Measurements from ENCODE around the gene HOXC13. TPM values are rescaled to one million over a fixed set of nuclear protein-coding genes. Genes with fewer than 3 reads are reported as not detected.

The HOXC13 gene
- total and polyA plus RNA-seq, 9 of the 15 experiments (the other 6 are each of a cell fraction or from before 2014, with no cell fraction given): 0.03 to 0.29 (median 0.17) TPM; not detected in 2

DNA sequence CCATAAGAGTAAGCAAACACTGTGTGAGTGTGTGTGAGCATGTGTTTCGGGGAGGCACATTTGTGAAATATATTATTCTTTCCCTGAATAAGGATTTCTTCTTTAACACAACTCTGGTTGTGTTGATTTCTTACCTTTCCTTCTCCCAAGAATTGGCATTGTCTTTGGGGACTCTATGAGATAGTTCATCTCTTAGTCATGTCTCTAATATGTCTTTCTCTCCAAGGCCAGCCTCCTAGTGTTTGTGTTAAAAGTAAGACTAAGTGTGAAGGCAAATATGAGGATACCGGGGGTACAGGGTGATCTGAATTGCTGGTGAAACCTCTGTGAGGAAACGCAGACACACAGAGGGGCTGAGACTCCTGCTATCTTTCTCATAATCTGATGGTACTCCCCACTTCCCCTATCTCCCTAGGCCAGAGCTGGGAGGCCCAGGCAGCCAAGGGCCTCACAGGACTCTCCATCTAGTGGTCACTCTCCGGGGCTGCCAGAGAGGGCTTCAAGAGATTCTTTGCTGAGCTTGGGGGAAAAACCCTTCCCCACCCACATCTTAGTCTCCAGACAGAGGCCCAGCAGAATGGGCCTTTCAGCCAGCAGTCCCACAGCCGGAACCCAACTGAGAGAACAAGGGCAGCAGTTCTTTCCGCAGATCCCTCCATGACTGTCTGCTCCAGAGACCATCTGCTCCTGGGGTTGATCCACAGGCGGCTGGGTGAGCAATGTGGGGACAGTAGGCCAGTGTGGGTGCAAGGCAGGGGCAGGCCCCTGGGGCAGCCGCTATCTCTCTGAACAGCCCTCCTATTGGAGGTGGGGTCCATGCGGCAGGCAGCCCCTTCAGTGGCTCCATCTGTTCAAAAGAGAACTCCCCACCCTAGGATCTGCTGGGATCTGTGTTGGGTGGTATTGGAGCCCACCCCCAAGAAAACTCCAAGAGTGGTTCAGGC, 10.3 kb downstream of the HOXC13 start (continued):
- TF ChIP-seq IFI16 (CRISPR knock-in tag; IDR thresholded peaks at IDR 0.05) (no peak), ZNF77 (CRISPR knock-in tag; IDR thresholded peaks at IDR 0.05) (no peak), POLR2H (tag; IDR thresholded peaks at IDR 0.05; ENCODE audit: low read depth) (no peak), JUN (IDR thresholded peaks at IDR 0.05; ENCODE audit: borderline replicate concordance, low read depth, low read length) (no peak), JUN (CRISPR knock-in tag; IDR thresholded peaks at IDR 0.05; ENCODE audit: borderline replicate concordance) (no peak), SETDB1 (IDR thresholded peaks at IDR 0.05; ENCODE audit: low read length) (no peak), HMG20B (CRISPR knock-in tag; IDR thresholded peaks at IDR 0.05) (no peak), HMG20A (CRISPR knock-in tag; conservative IDR thresholded peaks at IDR 0.05) (no peak), KLF16 (IDR thresholded peaks at IDR 0.05) (peak; percentile 70), SPI1 (IDR thresholded peaks at IDR 0.05; ENCODE audit: borderline replicate concordance, low read depth, low read length) (peak; percentile 95), NCOA6 (IDR thresholded peaks at IDR 0.05) (no peak), PML (IDR thresholded peaks at IDR 0.05; ENCODE audit: low read length) (no peak), CBFA2T3 (IDR thresholded peaks at IDR 0.05) (peak; percentile 70), ZBTB17 (CRISPR knock-in tag; IDR thresholded peaks at IDR 0.05) (no peak), ETS2 (tag; IDR thresholded peaks at IDR 0.05; ENCODE audit: borderline replicate concordance, poor library complexity, severe bottlenecking) (no peak)
- TF ChIP-seq, protein P1, sequence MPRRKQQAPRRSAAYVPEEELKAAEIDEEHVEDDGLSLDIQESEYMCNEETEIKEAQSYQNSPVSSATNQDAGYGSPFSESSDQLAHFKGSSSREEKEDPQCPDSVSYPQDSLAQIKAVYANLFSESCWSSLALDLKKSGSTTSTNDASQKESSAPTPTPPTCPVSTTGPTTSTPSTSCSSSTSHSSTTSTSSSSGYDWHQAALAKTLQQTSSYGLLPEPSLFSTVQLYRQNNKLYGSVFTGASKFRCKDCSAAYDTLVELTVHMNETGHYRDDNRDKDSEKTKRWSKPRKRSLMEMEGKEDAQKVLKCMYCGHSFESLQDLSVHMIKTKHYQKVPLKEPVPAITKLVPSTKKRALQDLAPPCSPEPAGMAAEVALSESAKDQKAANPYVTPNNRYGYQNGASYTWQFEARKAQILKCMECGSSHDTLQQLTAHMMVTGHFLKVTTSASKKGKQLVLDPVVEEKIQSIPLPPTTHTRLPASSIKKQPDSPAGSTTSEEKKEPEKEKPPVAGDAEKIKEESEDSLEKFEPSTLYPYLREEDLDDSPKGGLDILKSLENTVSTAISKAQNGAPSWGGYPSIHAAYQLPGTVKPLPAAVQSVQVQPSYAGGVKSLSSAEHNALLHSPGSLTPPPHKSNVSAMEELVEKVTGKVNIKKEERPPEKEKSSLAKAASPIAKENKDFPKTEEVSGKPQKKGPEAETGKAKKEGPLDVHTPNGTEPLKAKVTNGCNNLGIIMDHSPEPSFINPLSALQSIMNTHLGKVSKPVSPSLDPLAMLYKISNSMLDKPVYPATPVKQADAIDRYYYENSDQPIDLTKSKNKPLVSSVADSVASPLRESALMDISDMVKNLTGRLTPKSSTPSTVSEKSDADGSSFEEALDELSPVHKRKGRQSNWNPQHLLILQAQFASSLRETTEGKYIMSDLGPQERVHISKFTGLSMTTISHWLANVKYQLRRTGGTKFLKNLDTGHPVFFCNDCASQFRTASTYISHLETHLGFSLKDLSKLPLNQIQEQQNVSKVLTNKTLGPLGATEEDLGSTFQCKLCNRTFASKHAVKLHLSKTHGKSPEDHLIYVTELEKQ (CRISPR knock-in tag; IDR thresholded peaks at IDR 0.05): no peak
- TF ChIP-seq, protein P2, sequence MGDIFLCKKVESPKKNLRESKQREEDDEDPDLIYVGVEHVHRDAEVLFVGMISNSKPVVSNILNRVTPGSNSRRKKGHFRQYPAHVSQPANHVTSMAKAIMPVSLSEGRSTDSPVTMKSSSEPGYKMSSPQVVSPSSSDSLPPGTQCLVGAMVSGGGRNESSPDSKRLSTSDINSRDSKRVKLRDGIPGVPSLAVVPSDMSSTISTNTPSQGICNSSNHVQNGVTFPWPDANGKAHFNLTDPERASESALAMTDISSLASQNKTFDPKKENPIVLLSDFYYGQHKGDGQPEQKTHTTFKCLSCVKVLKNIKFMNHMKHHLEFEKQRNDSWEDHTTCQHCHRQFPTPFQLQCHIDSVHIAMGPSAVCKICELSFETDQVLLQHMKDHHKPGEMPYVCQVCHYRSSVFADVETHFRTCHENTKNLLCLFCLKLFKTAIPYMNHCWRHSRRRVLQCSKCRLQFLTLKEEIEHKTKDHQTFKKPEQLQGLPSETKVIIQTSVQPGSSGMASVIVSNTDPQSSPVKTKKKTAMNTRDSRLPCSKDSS (IDR thresholded peaks at IDR 0.05; ENCODE audit: low read depth, partially characterized antibody): no peak
- TF ChIP-seq, protein P3, sequence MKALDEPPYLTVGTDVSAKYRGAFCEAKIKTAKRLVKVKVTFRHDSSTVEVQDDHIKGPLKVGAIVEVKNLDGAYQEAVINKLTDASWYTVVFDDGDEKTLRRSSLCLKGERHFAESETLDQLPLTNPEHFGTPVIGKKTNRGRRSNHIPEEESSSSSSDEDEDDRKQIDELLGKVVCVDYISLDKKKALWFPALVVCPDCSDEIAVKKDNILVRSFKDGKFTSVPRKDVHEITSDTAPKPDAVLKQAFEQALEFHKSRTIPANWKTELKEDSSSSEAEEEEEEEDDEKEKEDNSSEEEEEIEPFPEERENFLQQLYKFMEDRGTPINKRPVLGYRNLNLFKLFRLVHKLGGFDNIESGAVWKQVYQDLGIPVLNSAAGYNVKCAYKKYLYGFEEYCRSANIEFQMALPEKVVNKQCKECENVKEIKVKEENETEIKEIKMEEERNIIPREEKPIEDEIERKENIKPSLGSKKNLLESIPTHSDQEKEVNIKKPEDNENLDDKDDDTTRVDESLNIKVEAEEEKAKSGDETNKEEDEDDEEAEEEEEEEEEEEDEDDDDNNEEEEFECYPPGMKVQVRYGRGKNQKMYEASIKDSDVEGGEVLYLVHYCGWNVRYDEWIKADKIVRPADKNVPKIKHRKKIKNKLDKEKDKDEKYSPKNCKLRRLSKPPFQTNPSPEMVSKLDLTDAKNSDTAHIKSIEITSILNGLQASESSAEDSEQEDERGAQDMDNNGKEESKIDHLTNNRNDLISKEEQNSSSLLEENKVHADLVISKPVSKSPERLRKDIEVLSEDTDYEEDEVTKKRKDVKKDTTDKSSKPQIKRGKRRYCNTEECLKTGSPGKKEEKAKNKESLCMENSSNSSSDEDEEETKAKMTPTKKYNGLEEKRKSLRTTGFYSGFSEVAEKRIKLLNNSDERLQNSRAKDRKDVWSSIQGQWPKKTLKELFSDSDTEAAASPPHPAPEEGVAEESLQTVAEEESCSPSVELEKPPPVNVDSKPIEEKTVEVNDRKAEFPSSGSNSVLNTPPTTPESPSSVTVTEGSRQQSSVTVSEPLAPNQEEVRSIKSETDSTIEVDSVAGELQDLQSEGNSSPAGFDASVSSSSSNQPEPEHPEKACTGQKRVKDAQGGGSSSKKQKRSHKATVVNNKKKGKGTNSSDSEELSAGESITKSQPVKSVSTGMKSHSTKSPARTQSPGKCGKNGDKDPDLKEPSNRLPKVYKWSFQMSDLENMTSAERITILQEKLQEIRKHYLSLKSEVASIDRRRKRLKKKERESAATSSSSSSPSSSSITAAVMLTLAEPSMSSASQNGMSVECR (CRISPR knock-in tag; IDR thresholded peaks at IDR 0.05): no peak

Measured in K562 (cell line).